Breast epithelium (tissue), 4 donors: ENCODE results near the gene LUZP1. TPM values are rescaled to one million over a fixed set of nuclear protein-coding genes. Genes with fewer than 3 reads are reported as not detected.

Source experiments
- DNase-seq, 2 donors: peaks; one replicate each; pipeline ENCODE4 v3.0.0-alpha.2; 2019; ENCODE audit warnings: low spot score in 2 of 2
- H3K27ac ChIP-seq, 2 donors: fragments of 200-600 bp; sonication (generic) in 1 of 2; one replicate each; pipeline ENCODE4 v1.5.1; 2016 to 2019; ENCODE audit warnings: mild to moderate bottlenecking in 1 of 2
- H3K27me3 ChIP-seq, 2 donors: fragments of 200-600 bp; sonication (generic) in 1 of 2; one replicate each; pipeline versions ENCODE4 v1.5.1 to v1.6.0; 2017 to 2019; ENCODE audit warnings: control low read depth in 1 of 2, mild to moderate bottlenecking in 1 of 2
- H3K36me3 ChIP-seq: fragments of 200-600 bp; one replicate; pipeline ENCODE4 v1.5.1; 2019
- H3K4me1 ChIP-seq, 2 donors: fragments of 200-600 bp; sonication (generic); one replicate each; pipeline ENCODE4 v1.5.1; 2016 to 2019; ENCODE audit warnings: control low read depth in 1 of 2
- H3K4me3 ChIP-seq, 3 donors: fragments of 200-600 bp; sonication (generic); 1 replicate in 2 of 3; 2 replicates in 1 of 3; pipeline ENCODE4 v1.5.1; 2016 to 2019; ENCODE audit warnings: mild to moderate bottlenecking in 3 of 3, moderate library complexity in 2 of 3
- H3K9me3 ChIP-seq, 2 donors: fragments of 200-600 bp; sonication (generic) in 1 of 2; one replicate each; pipeline ENCODE4 v1.5.1; 2016 to 2019; ENCODE audit warnings: control low read depth in 1 of 2
- CTCF ChIP-seq, 3 donors: fragments of 450-650 bp; IDR thresholded peaks; one replicate each; pipeline ENCODE4 v1.5.1; 2016 to 2017; ENCODE audit warnings: antibody characterized with exemption in 3 of 3, mild to moderate bottlenecking in 3 of 3, moderate library complexity in 3 of 3
- POLR2A ChIP-seq: fragments of 450-650 bp; IDR thresholded peaks from one replicate; pipeline ENCODE4 v1.6.1; 2016; ENCODE audit warnings: antibody characterized with exemption, mild to moderate bottlenecking, moderate library complexity
- POLR2AphosphoS5 ChIP-seq, 3 donors: sonication (generic); formaldehyde crosslinking; IDR thresholded peaks; one replicate each; pipeline ENCODE4 v1.6.1; 2017; ENCODE audit warnings: antibody characterized with exemption in 3 of 3
- intact Hi-C: fragments of 100-400 bp; cut with DNase I; formaldehyde crosslinking; loops from one replicate; pipeline ENCODE4 v1.15.1; 2023; ENCODE audit warnings: low total_unique reads
- total RNA-seq, 3 donors: library from RNA; depleted of rRNA; stranded (reverse); fragments of >200 nt; gene quantifications; one replicate each; pipeline ENCODE4 v1.1.0, GENCODE V29; 2016

LUZP1 gene
- total RNA-seq, 3 donors from 2014 or later, result 21.0 to 26.6 (median 24.6) TPM

- Histone ChIP-seq H3K27me3 (no peaks in the 10 kb centered on the region), H3K9me3 (no peaks in the 10 kb centered on the region), H3K4me3 (no peak overlapping the region), H3K4me1 (peaks cover 0 to 2% of the 10 kb centered on the region in 2 donors), H3K27ac (no peak overlapping the region), H3K36me3 (no peaks in the 10 kb centered on the region)
- DNase-seq, result no peak
- TF ChIP-seq CTCF (IDR thresholded peaks at IDR 0.05) (no peak), POLR2A (no peak), POLR2AphosphoS5 (IDR thresholded peaks at IDR 0.05) (no peak)
- intact Hi-C loops, result no loop called here
These were observed 89.6 kb downstream of the LUZP1 start for GRCh38 chr1:23079025-23079424.

DNA sequence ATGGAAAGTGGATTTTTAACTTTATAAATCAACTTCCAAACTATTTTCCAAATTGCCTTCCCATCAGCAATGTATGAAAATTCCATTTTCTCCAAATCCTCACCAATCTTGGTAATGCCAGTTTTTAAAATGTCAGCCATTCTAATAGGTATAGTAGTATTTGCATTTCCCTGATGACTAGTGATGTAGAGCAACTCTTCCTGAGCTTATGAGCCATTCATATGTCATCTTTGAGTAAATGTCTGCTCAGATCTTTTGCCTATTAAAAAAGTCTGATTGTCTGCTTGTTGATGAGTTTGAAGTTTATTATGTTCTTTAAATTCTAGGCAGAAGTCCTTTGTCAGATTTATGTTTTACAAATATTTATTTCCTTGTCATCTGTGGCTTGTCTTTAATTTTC lies 94.6 kb downstream of the LUZP1 start:
- no peaks in the 10 kb centered on the region for H3K9me3 ChIP-seq
- H3K27ac ChIP-seq, result no peak overlapping the region
- no peaks in the 10 kb centered on the region for H3K4me1 ChIP-seq
- intact Hi-C loops, result no loop called here
- no peaks in the 10 kb centered on the region for H3K36me3 ChIP-seq
- no peak for TF ChIP-seq POLR2A
- DNase-seq, result no peak
- no peaks in the 10 kb centered on the region for H3K27me3 ChIP-seq
- no peak overlapping the region for H3K4me3 ChIP-seq

DNA sequence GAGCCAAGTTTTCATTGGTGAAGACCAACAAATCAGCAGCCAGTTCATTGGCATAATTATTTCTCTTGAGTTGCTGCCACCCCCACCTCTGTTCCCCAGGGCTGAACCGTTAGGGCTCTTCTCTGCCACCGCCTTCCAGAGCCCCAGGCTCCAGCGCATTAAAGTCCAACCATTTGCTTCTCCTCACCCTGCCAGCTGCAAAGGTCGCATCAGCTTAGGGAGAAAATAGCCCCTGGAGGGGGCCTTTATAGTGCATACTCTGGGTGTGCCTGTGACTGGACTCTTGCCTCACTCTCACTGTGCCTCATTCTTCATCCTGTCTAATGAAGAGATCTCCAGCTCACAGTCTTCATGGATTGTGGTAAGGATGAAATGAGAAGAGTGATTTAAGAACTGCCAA lies 99.0 kb downstream of the LUZP1 start:
- Histone ChIP-seq H3K27ac (no peak overlapping the region), H3K9me3 (no peaks in the 10 kb centered on the region), H3K4me1 (no peaks in the 10 kb centered on the region), H3K27me3 (no peaks in the 10 kb centered on the region), H3K36me3 (no peaks in the 10 kb centered on the region), H3K4me3 (no peak overlapping the region)
- TF ChIP-seq POLR2A (no peak), POLR2AphosphoS5 (IDR thresholded peaks at IDR 0.05) (no peak), CTCF (IDR thresholded peaks at IDR 0.05) (no peak)
- DNase-seq, result no peak
- intact Hi-C loops, result no loop called here

- H3K4me3 ChIP-seq, result no peak overlapping the region
- H3K27ac ChIP-seq, result no peak overlapping the region
- no peaks in the 10 kb centered on the region for H3K27me3 ChIP-seq
- intact Hi-C loops, result no loop called here
- no peaks in the 10 kb centered on the region for H3K9me3 ChIP-seq
- no peak for DNase-seq
- H3K36me3 ChIP-seq, result no peaks in the 10 kb centered on the region
- no peaks in the 10 kb centered on the region for H3K4me1 ChIP-seq
- TF ChIP-seq POLR2AphosphoS5 (IDR thresholded peaks at IDR 0.05) (no peak), CTCF (IDR thresholded peaks at IDR 0.05) (no peak), POLR2A (no peak)
These were observed 99.5 kb downstream of the LUZP1 start for GRCh38 chr1:23069149-23069548.

DNA sequence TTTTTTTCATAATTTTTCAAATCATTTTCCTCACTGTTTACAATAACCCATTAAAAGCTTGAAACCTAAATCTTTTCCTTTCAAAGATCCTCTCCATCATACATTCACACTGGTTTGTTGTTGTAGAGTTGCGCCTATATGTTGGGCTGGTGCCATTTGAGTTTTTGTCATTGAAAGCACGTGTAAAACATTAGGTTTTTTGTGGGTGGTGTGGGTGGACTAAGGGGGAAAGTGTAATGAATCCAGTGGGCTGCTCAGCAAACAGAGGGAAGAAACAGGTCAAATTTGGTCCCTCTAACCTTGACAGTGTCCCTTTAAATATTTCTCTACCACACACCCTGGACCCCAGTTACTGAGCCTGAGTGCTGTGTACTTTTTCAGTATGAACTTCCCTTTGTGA lies 102.6 kb downstream of the LUZP1 start:
- Histone ChIP-seq H3K9me3 (no peaks in the 10 kb centered on the region), H3K36me3 (no peaks in the 10 kb centered on the region), H3K27ac (no peak overlapping the region), H3K4me1 (no peaks in the 10 kb centered on the region), H3K27me3 (no peaks in the 10 kb centered on the region), H3K4me3 (no peak overlapping the region)
- intact Hi-C loops, result no loop called here
- TF ChIP-seq CTCF (IDR thresholded peaks at IDR 0.05) (no peak), POLR2AphosphoS5 (IDR thresholded peaks at IDR 0.05) (no peak), POLR2A (no peak)
- DNase-seq, result no peak

- Histone ChIP-seq H3K27ac (no peak overlapping the region), H3K36me3 (no peaks in the 10 kb centered on the region)
- TF ChIP-seq POLR2A (no peak), CTCF (IDR thresholded peaks at IDR 0.05) (no peak), POLR2AphosphoS5 (IDR thresholded peaks at IDR 0.05) (no peak)
These were observed 103.3 kb downstream of the LUZP1 start for GRCh38 chr1:23065385-23065784.

More at GRCh38 chr1:23065385-23065784, 103.3 kb downstream of the LUZP1 start:
- intact Hi-C loops, result no loop called here
- no peaks in the 10 kb centered on the region for H3K27me3 ChIP-seq
- no peaks in the 10 kb centered on the region for H3K9me3 ChIP-seq
- H3K4me1 ChIP-seq, result no peaks in the 10 kb centered on the region
- H3K4me3 ChIP-seq, result no peak overlapping the region
- no peak for DNase-seq
